ENCODE measurements around the gene CYTH4. TPM values are rescaled to one million over a fixed set of nuclear protein-coding genes. Genes with fewer than 3 reads are reported as not detected.
"Not testable (repeated sequence)": the region's sequence is repeated elsewhere in the genome, so short reads cannot be mapped to it uniquely, and the experiment has no call there.

Gene CYTH4
- total and polyA plus RNA-seq, 4 donors: 10.5 to 84.2 (median 35.0) TPM

GRCh38 chr22:37248251-37248650, 34.1 kb upstream of the CYTH4 start:
- DNase-seq (no peak), ATAC-seq (ENCODE audit: insufficient read depth, low FRiP score) (no peak)
- no peak overlapping the region for H3K27ac ChIP-seq (ENCODE audit: low read depth in 1 of 2, low read length in 1 of 2)
- H3K4me1 ChIP-seq (ENCODE audit: control insufficient read depth in 5 of 5, insufficient read depth in 5 of 5, low read length in 5 of 5): no peaks in the 10 kb centered on the region
- no peak for TF ChIP-seq CTCF (IDR thresholded peaks at IDR 0.05; ENCODE audit: control extremely low read depth, extremely low read depth)
- peaks cover 0 to 3% (median 0%) of the 10 kb centered on the region in 3 donors for H3K27me3 ChIP-seq (ENCODE audit: control insufficient read depth in 3 of 3, insufficient read depth in 3 of 3, low read length in 2 of 3)
- WGBS, 2 donors: 63 to 72% methylated on average over 6 of the region's 6 CpGs
- H3K9ac ChIP-seq (ENCODE audit: insufficient read depth in 1 of 2, low read length in 2 of 2): no peak overlapping the region
- H3K4me3 ChIP-seq: no peak overlapping the region
- H3K36me3 ChIP-seq (ENCODE audit: control insufficient read depth in 4 of 4, insufficient read depth in 4 of 4, low read length in 4 of 4): no peaks in the 10 kb centered on the region
- H3K9me3 ChIP-seq (ENCODE audit: control insufficient read depth in 4 of 4, insufficient read depth in 3 of 4, low read length in 3 of 4): no peaks in the 10 kb centered on the region

GRCh38 chr22:37249986-37250385, 32.3 kb upstream of the CYTH4 start:
- ATAC-seq (ENCODE audit: insufficient read depth, low FRiP score) (no peak), DNase-seq (no peak)
- Histone ChIP-seq H3K9ac (ENCODE audit: insufficient read depth in 1 of 2, low read length in 2 of 2) (no peak overlapping the region), H3K4me1 (ENCODE audit: control insufficient read depth in 5 of 5, insufficient read depth in 5 of 5, low read length in 5 of 5) (no peaks in the 10 kb centered on the region), H3K9me3 (ENCODE audit: control insufficient read depth in 4 of 4, insufficient read depth in 3 of 4, low read length in 3 of 4) (no peaks in the 10 kb centered on the region), H3K4me3 (no peak overlapping the region), H3K36me3 (ENCODE audit: control insufficient read depth in 4 of 4, insufficient read depth in 4 of 4, low read length in 4 of 4) (no peaks in the 10 kb centered on the region), H3K27ac (ENCODE audit: low read depth in 1 of 2, low read length in 1 of 2) (no peak overlapping the region), H3K27me3 (ENCODE audit: control insufficient read depth in 3 of 3, insufficient read depth in 3 of 3, low read length in 2 of 3) (peaks cover 3 to 5% (median 3%) of the 10 kb centered on the region in 3 donors)
- 73 to 86% methylated on average over 12 of the region's 12 CpGs for WGBS, 2 donors
- TF ChIP-seq CTCF (IDR thresholded peaks at IDR 0.05; ENCODE audit: control extremely low read depth, extremely low read depth): no peak

GRCh38 chr22:37251836-37252235, 30.5 kb upstream of the CYTH4 start:
- not testable (repeated sequence) for H3K9ac ChIP-seq (ENCODE audit: insufficient read depth in 1 of 2, low read length in 2 of 2); H3K4me3 ChIP-seq; H3K36me3 ChIP-seq (ENCODE audit: control insufficient read depth in 4 of 4, insufficient read depth in 4 of 4, low read length in 4 of 4); DNase-seq; ATAC-seq (ENCODE audit: insufficient read depth, low FRiP score); H3K9me3 ChIP-seq (ENCODE audit: control insufficient read depth in 4 of 4, insufficient read depth in 3 of 4, low read length in 3 of 4); H3K27ac ChIP-seq (ENCODE audit: low read depth in 1 of 2, low read length in 1 of 2); H3K4me1 ChIP-seq (ENCODE audit: control insufficient read depth in 5 of 5, insufficient read depth in 5 of 5, low read length in 5 of 5)
- 88 to 96% methylated on average over 8 of the region's 8 CpGs for WGBS, 2 donors
- H3K27me3 ChIP-seq (ENCODE audit: control insufficient read depth in 3 of 3, insufficient read depth in 3 of 3, low read length in 2 of 3): peaks cover 3 to 17% (median 13%) of the 10 kb centered on the region in 3 donors

GRCh38 chr22:37253126-37253660, 29.1 kb upstream of the CYTH4 start:
- TF ChIP-seq CTCF (IDR thresholded peaks at IDR 0.05; ENCODE audit: control extremely low read depth, extremely low read depth): no peak
- no peak for DNase-seq
- H3K9me3 ChIP-seq (ENCODE audit: control insufficient read depth in 4 of 4, insufficient read depth in 3 of 4, low read length in 3 of 4): no peaks in the 10 kb centered on the region

More at GRCh38 chr22:37253126-37253660, 29.1 kb upstream of the CYTH4 start:
- no peaks in the 10 kb centered on the region for H3K36me3 ChIP-seq (ENCODE audit: control insufficient read depth in 4 of 4, insufficient read depth in 4 of 4, low read length in 4 of 4)
- H3K4me1 ChIP-seq (ENCODE audit: control insufficient read depth in 5 of 5, insufficient read depth in 5 of 5, low read length in 5 of 5): no peaks in the 10 kb centered on the region
- H3K9ac ChIP-seq (ENCODE audit: insufficient read depth in 1 of 2, low read length in 2 of 2): no peak overlapping the region
- ATAC-seq (ENCODE audit: insufficient read depth, low FRiP score): no peak
- no peak overlapping the region for H3K27ac ChIP-seq (ENCODE audit: low read depth in 1 of 2, low read length in 1 of 2)
- no peak overlapping the region for H3K4me3 ChIP-seq
- 50 to 53% methylated on average over 7 of the region's 7 CpGs for WGBS, 2 donors
- peaks cover 5 to 25% (median 16%) of the 10 kb centered on the region in 3 donors for H3K27me3 ChIP-seq (ENCODE audit: control insufficient read depth in 3 of 3, insufficient read depth in 3 of 3, low read length in 2 of 3)
